ENCODE measurements around the gene SETMAR. TPM values are rescaled to one million over a fixed set of nuclear protein-coding genes. Genes with fewer than 3 reads are reported as not detected.
"Not testable (repeated sequence)": the region's sequence is repeated elsewhere in the genome, so short reads cannot be mapped to it uniquely, and the experiment has no call there.

SETMAR gene
- total RNA-seq, 2 experiments from 2014 or later, result 11.6 to 12.6 TPM

DNA sequence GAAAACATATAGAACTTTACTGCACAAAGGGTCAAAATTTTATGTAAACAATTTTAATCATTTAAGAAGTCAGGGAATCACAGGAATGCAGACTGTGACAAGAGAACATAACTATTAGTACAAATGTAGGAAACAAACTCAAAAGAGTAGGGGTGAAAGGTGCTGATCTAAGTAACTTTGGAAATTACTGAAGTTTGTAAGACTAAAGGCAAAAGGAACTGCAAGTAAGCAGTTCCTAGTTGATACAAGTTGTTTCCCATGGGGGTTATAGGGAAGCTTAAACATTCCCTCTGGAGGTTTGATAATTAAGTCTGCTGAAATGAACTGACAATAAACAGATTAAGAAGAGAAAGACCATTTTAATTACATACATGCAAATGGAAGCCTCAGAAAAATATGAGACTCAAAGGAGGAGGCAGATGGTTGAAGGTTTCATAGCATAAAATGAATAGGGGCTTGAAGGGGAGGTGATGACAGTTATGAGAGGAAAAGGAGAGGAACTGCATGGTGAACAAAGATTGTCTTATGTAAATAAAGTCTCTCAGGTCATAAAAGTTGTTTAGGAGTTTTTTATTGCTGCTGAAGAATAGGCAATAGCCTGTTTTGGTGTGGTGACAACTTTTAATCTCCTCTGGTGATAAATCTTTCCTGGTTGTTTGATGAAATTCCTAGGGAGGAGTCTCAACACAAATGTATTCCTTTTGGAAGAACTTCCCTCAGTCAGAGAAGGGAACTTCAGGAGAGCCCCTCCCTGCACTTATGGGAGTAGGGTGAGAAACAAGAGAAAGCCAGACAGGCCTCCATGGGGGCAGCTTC is 17.1 kb downstream of the SETMAR start:
- Mint-ChIP-seq H3K9me3 (peaks cover 5% of the 10 kb centered on the region), H3K27ac (no peak overlapping the region), H3K36me3 (ENCODE audit: low read depth) (peaks cover 24% of the 10 kb centered on the region), H3K4me1 (ENCODE audit: low read depth) (peaks cover 3% of the 10 kb centered on the region), H3K4me3 (no peak overlapping the region), H3K27me3 (ENCODE audit: low read depth) (no peaks in the 10 kb centered on the region)
- CTCF ChIA-PET, result no interaction called here
- intact Hi-C loops (cut with micrococcal nuclease), result no loop called here
- DNase-seq, result no peak

DNA sequence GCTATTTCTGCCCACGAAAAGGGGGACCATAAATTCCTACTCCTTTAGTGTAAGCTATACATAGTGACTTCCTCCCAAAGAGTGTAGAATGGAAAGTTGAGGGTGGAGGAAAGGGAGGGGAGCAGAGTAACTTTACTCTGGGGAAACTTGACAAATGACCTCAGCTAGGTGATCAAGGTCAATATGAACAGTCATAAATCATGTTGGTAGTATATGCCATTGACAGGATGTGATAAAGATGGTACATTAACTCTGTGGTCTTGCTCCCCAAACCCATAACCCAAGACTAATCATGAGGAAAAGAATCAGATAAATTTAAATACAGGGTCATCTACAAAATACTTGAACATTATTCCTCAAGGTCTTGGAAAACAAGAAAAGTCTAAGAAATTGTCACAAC is 18.6 kb downstream of the SETMAR start:
- Mint-ChIP-seq H3K4me3 (no peak overlapping the region), H3K36me3 (ENCODE audit: low read depth) (peaks cover 15% of the 10 kb centered on the region), H3K4me1 (ENCODE audit: low read depth) (peaks cover 3% of the 10 kb centered on the region), H3K27ac (no peak overlapping the region), H3K27me3 (ENCODE audit: low read depth) (no peaks in the 10 kb centered on the region), H3K9me3 (peaks cover 2% of the 10 kb centered on the region)
- intact Hi-C loops (cut with micrococcal nuclease), result no loop called here
- CTCF ChIA-PET, result interaction anchor here (0.7 kb wide), 1 partner anchor 802 kb away, joined by 3 read pairs; no protein-coding TSS in a partner anchor
- no peak for DNase-seq

- Mint-ChIP-seq H3K27ac (no peak overlapping the region), H3K9me3 (peaks cover 7% of the 10 kb centered on the region), H3K27me3 (ENCODE audit: low read depth) (no peaks in the 10 kb centered on the region)
Observed at GRCh38 chr3:4322635-4323034, 19.5 kb downstream of the SETMAR start.

GRCh38 chr3:4323246-4324027 is 20.3 kb downstream of the SETMAR start:
- Mint-ChIP-seq H3K27ac (no peak overlapping the region), H3K27me3 (ENCODE audit: low read depth) (no peaks in the 10 kb centered on the region), H3K36me3 (ENCODE audit: low read depth) (peaks cover 8% of the 10 kb centered on the region), H3K4me1 (ENCODE audit: low read depth) (no peaks in the 10 kb centered on the region), H3K9me3 (peaks cover 8% of the 10 kb centered on the region), H3K4me3 (no peak overlapping the region)
- intact Hi-C loops (cut with micrococcal nuclease), result no loop called here
- no peak for DNase-seq
- CTCF ChIA-PET, result no interaction called here

More at GRCh38 chr3:4322635-4323034, 19.5 kb downstream of the SETMAR start:
- Mint-ChIP-seq H3K4me3 (no peak overlapping the region), H3K4me1 (ENCODE audit: low read depth) (peaks cover 3% of the 10 kb centered on the region), H3K36me3 (ENCODE audit: low read depth) (peaks cover 11% of the 10 kb centered on the region)
- CTCF ChIA-PET, result interaction anchor here (0.7 kb wide), 1 partner anchor 10 kb away, joined by 5 read pairs; no protein-coding TSS in a partner anchor
- intact Hi-C loops (cut with micrococcal nuclease), result no loop called here
- no peak for DNase-seq

GRCh38 chr3:4326868-4327267 is 23.7 kb downstream of the SETMAR start:
- no peak for DNase-seq
- Mint-ChIP-seq H3K27me3 (ENCODE audit: low read depth) (no peaks in the 10 kb centered on the region), H3K4me3 (no peak overlapping the region), H3K4me1 (ENCODE audit: low read depth) (no peaks in the 10 kb centered on the region), H3K27ac (no peak overlapping the region), H3K36me3 (ENCODE audit: low read depth) (peaks cover 9% of the 10 kb centered on the region), H3K9me3 (peaks cover 22% of the 10 kb centered on the region)
- CTCF ChIA-PET, result interaction anchor here (1.3 kb wide), 1 partner anchor 12 kb away, joined by 3 read pairs; no protein-coding TSS in a partner anchor
- intact Hi-C loops (cut with micrococcal nuclease), result no loop called here

DNA sequence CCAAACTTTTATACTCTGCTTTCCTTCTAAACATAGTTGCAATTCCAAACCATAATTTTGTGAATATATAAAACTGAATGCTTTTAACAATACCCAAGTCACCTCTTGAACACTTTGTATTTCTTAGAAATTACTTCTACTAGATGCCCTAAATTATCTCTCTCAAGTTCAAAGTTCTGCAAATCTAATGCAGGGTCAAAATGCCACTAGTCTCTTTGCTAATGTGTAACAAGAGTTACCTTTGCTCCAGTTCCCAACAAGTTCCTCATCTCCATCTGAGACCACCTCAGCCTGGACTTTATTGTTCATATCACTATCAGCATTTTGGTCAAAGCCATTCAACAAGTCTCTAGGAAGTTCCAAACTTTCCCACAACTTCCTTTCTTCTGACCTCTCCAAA is 26.6 kb downstream of the SETMAR start:
- H3K36me3 Mint-ChIP-seq (ENCODE audit: low read depth); DNase-seq; H3K4me1 Mint-ChIP-seq (ENCODE audit: low read depth); CTCF ChIA-PET; intact Hi-C loops (cut with micrococcal nuclease); H3K4me3 Mint-ChIP-seq; H3K27ac Mint-ChIP-seq; H3K27me3 Mint-ChIP-seq (ENCODE audit: low read depth): not testable (repeated sequence)
- peaks cover 22% of the 10 kb centered on the region for H3K9me3 Mint-ChIP-seq

DNA sequence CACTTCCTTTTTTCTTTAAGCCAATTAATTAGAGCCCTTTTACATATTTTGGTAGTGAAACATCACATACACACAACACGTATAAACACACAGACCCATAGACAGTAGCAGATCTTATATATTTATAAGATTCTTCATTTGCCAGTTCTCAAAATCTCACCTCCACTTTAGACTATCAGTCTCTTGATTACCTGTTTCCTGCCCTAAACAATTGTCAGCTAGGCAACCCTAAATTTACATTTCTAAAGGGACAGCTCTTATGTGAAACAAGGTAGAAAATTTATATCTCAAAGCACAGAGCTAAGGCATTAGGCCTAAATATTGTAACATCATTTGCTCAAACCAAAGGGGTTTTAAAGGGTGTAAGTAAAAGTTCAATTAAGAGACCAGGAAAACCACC is 28.9 kb downstream of the SETMAR start:
- no peaks in the 10 kb centered on the region for H3K27me3 Mint-ChIP-seq (ENCODE audit: low read depth)
- CTCF ChIA-PET, result interaction anchor here (1.5 kb wide), 1 partner anchor 18 kb away, joined by 3 read pairs; no protein-coding TSS in a partner anchor
- no peak overlapping the region for H3K27ac Mint-ChIP-seq
- H3K9me3 Mint-ChIP-seq, result peaks cover 20% of the 10 kb centered on the region
- DNase-seq, result no peak
- intact Hi-C loops (cut with micrococcal nuclease), result no loop called here
- no peaks in the 10 kb centered on the region for H3K4me1 Mint-ChIP-seq (ENCODE audit: low read depth)
- peaks cover 8% of the 10 kb centered on the region for H3K36me3 Mint-ChIP-seq (ENCODE audit: low read depth)
- no peak overlapping the region for H3K4me3 Mint-ChIP-seq

DNA sequence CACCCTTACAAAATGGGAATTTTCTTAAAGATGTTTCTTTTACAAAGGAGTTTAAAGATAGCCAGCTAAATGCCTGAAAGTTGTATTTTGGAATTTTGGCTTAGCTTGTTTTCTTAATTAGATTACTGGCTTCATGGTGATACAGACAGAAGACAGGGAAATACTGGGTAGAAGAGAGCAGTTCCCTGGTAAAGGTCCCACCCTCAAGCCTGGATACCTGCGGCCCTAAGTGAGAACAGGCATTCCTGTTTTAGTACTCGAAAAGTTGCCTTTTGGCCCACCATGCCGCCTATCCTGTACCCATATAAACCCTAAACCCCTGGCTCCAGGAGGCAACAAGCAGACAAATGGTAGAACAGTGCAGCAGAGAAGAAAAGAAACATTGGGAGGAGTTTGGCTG is 29.4 kb downstream of the SETMAR start:
- CTCF ChIA-PET, result interaction anchor here (0.6 to 1.5 kb wide), 2 partner anchors 10 to 18 kb away, joined by 3 to 5 read pairs; no protein-coding TSS in a partner anchor
- H3K4me1 Mint-ChIP-seq (ENCODE audit: low read depth), result no peaks in the 10 kb centered on the region

DNA sequence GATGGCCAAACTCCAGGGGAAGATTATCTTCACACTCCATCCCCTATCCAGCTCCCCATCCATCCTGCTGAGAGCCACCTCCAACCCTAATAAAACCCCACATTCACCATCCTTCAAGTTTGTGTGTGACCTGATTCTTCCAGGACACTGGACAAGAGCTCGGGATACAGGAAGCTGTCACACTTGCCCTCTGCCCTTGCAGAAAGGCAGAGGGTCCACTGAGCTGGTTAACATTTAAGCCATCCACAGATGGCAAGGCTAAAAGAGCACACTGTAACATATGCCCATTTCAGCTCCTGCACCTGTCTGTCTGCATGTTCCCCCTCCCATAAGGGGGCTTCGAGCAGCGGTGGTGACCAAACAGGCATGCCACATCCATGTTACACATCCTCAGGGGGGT is 29.8 kb downstream of the SETMAR start:
- peaks cover 7% of the 10 kb centered on the region for H3K36me3 Mint-ChIP-seq (ENCODE audit: low read depth)

More for the DNA sequence above, 29.4 kb downstream of the SETMAR start:
- no peaks in the 10 kb centered on the region for H3K27me3 Mint-ChIP-seq (ENCODE audit: low read depth)
- H3K4me3 Mint-ChIP-seq, result no peak overlapping the region
- H3K27ac Mint-ChIP-seq, result no peak overlapping the region
- H3K36me3 Mint-ChIP-seq (ENCODE audit: low read depth), result peaks cover 8% of the 10 kb centered on the region
- peaks cover 17% of the 10 kb centered on the region for H3K9me3 Mint-ChIP-seq
- no peak for DNase-seq
- intact Hi-C loops (cut with micrococcal nuclease), result no loop called here

DNA sequence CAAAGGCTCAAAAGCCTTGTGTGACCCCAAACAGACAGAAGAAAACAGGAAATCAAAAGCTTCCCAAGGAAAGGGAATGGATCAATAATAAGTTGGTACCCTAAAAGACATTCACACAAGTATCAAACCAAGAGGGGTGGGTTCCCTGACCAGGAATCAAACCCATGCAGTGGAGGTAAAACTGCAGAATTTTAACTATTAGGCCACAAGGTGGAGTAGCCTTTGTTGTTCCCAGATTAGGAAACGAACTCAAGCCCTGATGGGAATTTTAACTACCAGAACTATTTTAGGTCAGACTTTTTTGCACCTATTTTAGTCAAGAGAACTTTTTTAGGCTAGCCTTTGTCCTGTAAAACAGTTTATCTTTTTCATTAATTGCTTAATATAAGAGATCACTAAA is 31.4 kb downstream of the SETMAR start:
- no peaks in the 10 kb centered on the region for H3K4me1 Mint-ChIP-seq (ENCODE audit: low read depth)
- no peaks in the 10 kb centered on the region for H3K27me3 Mint-ChIP-seq (ENCODE audit: low read depth)
- CTCF ChIA-PET, result interaction anchor here (0.7 to 0.8 kb wide), 5 partner anchors 8 to 1134 kb away, joined by 3 to 7 read pairs (median 3); no protein-coding TSS in a partner anchor
- no peak overlapping the region for H3K4me3 Mint-ChIP-seq
- intact Hi-C loops (cut with micrococcal nuclease), result no loop called here
- H3K27ac Mint-ChIP-seq, result no peak overlapping the region
- DNase-seq, result no peak
- peaks cover 5% of the 10 kb centered on the region for H3K36me3 Mint-ChIP-seq (ENCODE audit: low read depth)
- H3K9me3 Mint-ChIP-seq, result peaks cover 6% of the 10 kb centered on the region

More for the DNA sequence above, 29.8 kb downstream of the SETMAR start:
- Mint-ChIP-seq H3K27ac (no peak overlapping the region), H3K9me3 (peaks cover 16% of the 10 kb centered on the region), H3K4me1 (ENCODE audit: low read depth) (no peaks in the 10 kb centered on the region), H3K4me3 (no peak overlapping the region), H3K27me3 (ENCODE audit: low read depth) (no peaks in the 10 kb centered on the region)
- CTCF ChIA-PET, result interaction anchor here (0.6 to 1.5 kb wide), 3 partner anchors 10 to 301 kb away, joined by 3 to 5 read pairs (median 3); no protein-coding TSS in a partner anchor
- no peak for DNase-seq
- intact Hi-C loops (cut with micrococcal nuclease), result no loop called here

GRCh38 chr3:4335840-4336562 is 32.8 kb downstream of the SETMAR start:
- no peak for DNase-seq
- peaks cover 4% of the 10 kb centered on the region for H3K4me1 Mint-ChIP-seq (ENCODE audit: low read depth)
- no peaks in the 10 kb centered on the region for H3K9me3 Mint-ChIP-seq
- H3K27me3 Mint-ChIP-seq (ENCODE audit: low read depth), result no peaks in the 10 kb centered on the region
- no peak overlapping the region for H3K27ac Mint-ChIP-seq
- intact Hi-C loops (cut with micrococcal nuclease), result no loop called here
- no peak overlapping the region for H3K4me3 Mint-ChIP-seq
- H3K36me3 Mint-ChIP-seq (ENCODE audit: low read depth), result no peaks in the 10 kb centered on the region
- CTCF ChIA-PET, result no interaction called here
